Activated naive CD8-positive, alpha-beta T cell (primary cell): ENCODE data around the gene MADD.
A peak's percentile ranks its signal among the peaks of the same experiment; 100 is the strongest.
"Not testable (repeated sequence)": the region's sequence is repeated elsewhere in the genome, so short reads cannot be mapped to it uniquely, and the experiment has no call there.

Source experiments
- H3K27ac Mint-ChIP-seq: one replicate; pipeline ENCODE4 v1.8.0; 2021; ENCODE audit warnings: mixed read lengths
- H3K27me3 Mint-ChIP-seq: one replicate; pipeline ENCODE4 v1.8.0; 2021; ENCODE audit warnings: mixed read lengths
- H3K36me3 Mint-ChIP-seq: one replicate; pipeline ENCODE4 v1.8.0; 2021; ENCODE audit warnings: mixed read lengths
- H3K4me1 Mint-ChIP-seq: one replicate; pipeline ENCODE4 v1.8.0; 2021; ENCODE audit warnings: low read depth, mixed read lengths
- H3K4me3 Mint-ChIP-seq: one replicate; pipeline ENCODE4 v1.8.0; 2021; ENCODE audit warnings: mild to moderate bottlenecking, mixed read lengths
- H3K9me3 Mint-ChIP-seq: one replicate; pipeline ENCODE4 v1.8.0; 2021; ENCODE audit warnings: low read depth, mixed read lengths

Gene MADD

DNA sequence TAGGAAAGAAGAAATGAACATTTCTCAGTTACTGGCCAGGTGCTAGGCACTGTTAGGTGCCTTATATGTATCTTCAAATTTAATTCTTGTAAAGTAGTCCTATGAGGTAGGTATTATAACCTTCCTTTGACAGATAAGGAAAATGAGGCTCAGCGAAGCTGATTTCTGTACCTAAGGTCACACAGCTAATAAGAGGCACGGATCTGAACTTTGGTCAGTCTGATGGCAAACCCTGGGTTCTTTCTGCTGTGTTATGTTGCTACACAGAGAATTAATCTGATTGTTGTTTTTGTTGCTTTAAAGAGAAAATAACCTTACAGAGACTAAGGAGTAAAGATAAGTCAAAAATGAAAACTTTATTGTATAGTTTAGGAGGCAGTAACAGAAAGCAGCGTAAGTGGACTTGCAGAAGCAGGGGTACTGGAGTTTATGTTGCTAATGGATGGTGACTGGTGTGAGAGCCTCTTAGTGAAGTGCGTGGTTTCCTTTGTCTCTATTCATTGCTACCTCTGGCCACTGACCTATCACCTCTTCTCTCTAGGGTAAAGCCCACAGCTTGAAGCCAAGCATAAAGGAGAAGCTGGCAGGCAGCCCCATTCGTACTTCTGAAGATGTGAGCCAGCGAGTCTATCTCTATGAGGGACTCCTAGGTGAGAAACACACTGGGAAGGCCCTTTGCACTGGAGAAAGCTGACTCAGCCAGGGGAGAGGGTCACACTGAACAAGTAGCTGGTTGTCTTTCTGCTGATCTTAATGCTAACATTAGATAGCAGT, 38.3 kb downstream of the MADD start:
- H3K4me3 Mint-ChIP-seq = no peak overlapping the region
- peaks cover 9% of the 10 kb centered on the region for H3K36me3 Mint-ChIP-seq
- no peak overlapping the region for H3K27ac Mint-ChIP-seq
- no peaks in the 10 kb centered on the region for H3K27me3 Mint-ChIP-seq
- H3K9me3 Mint-ChIP-seq = no peaks in the 10 kb centered on the region
- H3K4me1 Mint-ChIP-seq = no peaks in the 10 kb centered on the region

DNA sequence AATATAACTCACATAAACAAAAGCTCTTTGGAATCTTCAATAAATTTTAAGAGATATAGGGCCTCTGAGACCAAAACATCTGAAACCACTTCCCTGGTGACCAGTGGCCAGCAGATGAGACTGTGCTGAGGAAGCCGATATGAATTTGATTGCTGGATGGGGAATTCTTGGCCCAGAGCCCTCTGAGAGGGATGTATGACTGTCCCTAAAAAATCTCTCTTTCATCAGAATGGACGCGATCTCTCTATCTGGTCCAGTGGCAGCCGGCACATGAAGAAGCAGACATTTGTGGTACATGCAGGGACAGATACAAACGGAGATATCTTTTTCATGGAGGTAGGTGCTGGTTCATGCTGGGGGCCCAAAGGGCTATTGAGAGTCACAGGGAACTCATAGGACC, 45.1 kb downstream of the MADD start:
- Mint-ChIP-seq H3K4me1 (no peaks in the 10 kb centered on the region), H3K9me3 (no peaks in the 10 kb centered on the region), H3K4me3 (no peak overlapping the region), H3K27ac (no peak overlapping the region), H3K27me3 (no peaks in the 10 kb centered on the region), H3K36me3 (no peaks in the 10 kb centered on the region)

DNA sequence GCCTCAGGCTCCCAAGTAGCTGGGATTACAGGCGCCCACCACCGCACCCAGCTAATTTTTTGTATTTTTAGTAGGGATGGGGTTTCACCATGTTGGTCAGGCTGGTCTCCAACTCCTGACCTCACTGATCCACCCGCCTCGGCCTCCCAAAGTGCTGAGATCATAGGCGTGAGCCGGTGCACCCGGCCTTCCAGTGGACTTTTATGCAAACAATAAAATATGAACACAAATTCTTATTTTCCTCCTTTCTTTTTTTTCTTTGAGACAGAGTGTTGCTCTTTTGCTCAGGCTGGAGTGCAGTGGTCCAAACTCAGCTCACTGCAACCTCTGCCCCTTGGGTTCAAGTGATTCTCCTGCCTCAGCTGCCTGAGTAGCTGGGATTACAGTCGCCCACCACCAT, 46.6 kb downstream of the MADD start:
- not testable (repeated sequence) for H3K9me3 Mint-ChIP-seq, H3K4me1 Mint-ChIP-seq, H3K36me3 Mint-ChIP-seq, H3K27me3 Mint-ChIP-seq, H3K4me3 Mint-ChIP-seq, H3K27ac Mint-ChIP-seq

DNA sequence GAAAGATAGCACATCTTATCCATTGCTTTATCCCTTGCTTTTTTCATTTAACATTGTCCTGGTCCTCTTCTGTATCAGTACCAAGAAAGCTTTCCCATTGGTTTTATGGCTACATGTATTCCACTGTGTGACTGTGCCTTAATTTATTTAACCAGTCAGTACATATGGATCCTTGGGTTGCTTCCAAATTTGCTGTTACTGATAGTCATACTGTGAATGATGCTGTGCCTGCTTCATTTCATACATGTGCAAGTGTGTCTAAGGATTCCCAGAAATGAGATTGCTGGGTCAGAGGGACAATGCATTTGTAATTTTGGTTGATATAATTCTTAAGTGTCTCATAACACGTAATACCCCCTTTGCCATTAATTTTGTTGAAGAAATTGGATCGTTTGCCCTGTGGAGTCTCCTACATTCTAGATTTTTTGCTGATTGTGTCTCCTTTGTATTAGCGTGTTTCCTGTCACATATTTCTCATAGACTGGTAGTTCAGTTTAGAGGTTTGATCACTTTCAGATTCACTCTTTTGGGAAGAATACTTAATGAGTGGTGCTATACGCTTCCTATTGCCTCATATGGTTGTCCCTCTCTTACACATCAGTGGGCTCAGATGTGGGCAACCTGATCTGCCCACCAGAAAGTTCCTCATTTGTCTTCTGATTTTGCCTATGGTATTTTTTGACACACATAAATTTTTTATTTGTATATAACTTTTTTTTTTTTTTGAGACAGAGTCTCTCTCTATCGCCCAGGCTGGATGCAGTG, 47.3 kb downstream of the MADD start:
- Mint-ChIP-seq H3K4me3 (no peak overlapping the region), H3K27me3 (no peaks in the 10 kb centered on the region), H3K9me3 (no peaks in the 10 kb centered on the region), H3K36me3 (peaks cover 5% of the 10 kb centered on the region), H3K4me1 (no peaks in the 10 kb centered on the region), H3K27ac (no peak overlapping the region)

DNA sequence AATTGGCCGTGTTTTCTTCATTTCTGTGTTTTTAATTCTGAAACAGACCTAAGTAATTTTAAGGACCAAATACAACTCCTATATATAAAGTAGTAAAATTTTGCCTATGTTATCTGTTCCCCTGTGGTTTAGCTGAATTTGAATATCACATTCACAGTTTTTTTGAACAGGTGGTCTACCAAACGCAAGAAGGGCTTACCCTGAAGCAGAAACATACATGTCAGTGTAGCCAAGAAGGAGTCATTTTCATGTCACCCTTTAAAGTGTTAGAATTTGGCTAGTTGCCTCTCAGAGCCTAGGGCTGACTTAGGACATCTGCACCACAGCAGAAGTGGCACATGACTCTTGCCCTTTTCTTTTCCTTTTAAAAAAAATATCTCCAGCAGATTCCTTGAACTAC, 48.2 kb downstream of the MADD start:
- H3K9me3 Mint-ChIP-seq = no peaks in the 10 kb centered on the region
- H3K27me3 Mint-ChIP-seq = no peaks in the 10 kb centered on the region
- H3K27ac Mint-ChIP-seq = no peak overlapping the region
- H3K36me3 Mint-ChIP-seq = peaks cover 5% of the 10 kb centered on the region
- H3K4me3 Mint-ChIP-seq = no peak overlapping the region
- no peaks in the 10 kb centered on the region for H3K4me1 Mint-ChIP-seq

DNA sequence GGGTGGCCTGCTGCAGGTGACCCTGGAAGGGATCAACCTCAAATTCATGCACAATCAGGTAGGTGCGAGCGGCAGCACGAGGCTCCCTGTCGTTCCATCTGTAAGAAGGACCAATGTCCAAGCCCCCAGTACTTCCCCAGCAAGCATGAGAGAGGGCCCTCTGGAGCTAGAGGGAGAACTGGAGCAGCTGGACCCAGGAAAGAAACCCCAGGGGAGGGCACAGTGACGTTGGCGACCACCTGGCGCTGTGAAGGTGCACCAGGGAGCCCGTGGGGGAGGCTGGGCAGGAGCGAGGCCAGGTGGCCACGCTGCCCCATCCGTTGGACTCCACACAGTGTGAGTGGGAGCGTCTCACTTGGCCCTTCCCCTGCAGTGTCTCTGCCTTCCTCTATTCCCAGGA, 54.6 kb downstream of the MADD start:
- no peaks in the 10 kb centered on the region for H3K9me3 Mint-ChIP-seq
- H3K36me3 Mint-ChIP-seq = peaks cover 7% of the 10 kb centered on the region
- no peaks in the 10 kb centered on the region for H3K4me1 Mint-ChIP-seq
- no peaks in the 10 kb centered on the region for H3K27me3 Mint-ChIP-seq
- no peak overlapping the region for H3K4me3 Mint-ChIP-seq
- peak overlapping the region; percentile 41 for H3K27ac Mint-ChIP-seq

DNA sequence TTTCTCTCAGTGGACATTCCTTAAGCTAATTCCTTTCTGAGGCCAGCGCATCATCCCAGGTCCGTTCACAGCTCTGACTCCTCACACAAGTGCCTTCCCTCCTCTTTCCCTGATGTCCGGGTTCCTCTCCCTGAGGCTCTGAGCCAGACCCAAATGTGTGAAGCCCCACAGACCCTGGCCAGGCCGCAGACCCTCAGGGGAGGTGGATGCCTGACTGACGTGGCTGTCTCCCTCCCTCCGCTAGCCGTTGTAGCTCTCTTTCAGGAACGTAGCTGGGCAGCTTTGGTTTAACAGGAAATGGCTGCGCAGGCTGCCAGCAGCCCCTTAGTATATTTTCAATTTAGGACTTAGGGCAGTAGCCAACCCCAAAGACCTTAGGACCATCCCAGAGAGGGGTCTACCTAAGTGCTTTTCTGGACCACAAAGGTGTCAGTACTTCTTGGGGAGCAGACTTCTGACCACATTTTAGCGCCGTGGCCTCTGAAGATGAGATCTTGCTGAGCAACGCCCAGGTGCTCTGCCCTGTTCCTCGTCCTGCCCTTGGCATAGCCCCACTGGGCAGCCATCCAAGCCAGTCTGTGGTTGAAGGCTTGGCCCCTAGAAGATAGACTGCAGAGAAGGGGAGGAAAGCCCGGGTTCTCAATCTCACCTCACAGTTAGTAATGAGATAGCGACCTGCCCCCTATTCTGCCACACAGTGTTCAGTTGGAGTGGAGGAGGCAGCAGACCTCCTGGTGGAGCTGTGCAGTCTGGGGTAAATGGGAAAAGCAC, 55.5 kb downstream of the MADD start:
- Mint-ChIP-seq H3K4me1 (no peaks in the 10 kb centered on the region), H3K27ac (peak overlapping the region; percentile 41), H3K4me3 (no peak overlapping the region), H3K36me3 (peaks cover 7% of the 10 kb centered on the region), H3K9me3 (no peaks in the 10 kb centered on the region), H3K27me3 (no peaks in the 10 kb centered on the region)

DNA sequence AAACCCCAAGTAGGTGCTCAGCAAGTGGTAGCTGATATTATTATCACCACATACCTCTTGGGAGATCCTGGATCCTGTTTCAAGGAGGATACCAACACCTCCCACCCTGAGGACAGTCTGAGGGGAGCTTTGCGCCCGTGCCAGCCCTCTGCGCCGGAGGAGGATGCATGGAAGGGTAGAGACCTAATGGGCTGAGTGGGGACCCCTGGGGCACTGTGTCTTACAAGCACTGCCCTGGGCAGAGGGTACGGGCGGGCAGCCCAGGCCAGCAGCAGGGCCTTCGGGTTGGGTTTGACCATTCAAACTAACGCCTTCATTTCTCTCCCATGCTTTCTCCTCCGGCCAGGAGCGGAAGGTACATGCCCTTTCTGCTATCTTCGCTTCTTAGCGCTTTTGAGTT, 56.3 kb downstream of the MADD start:
- Mint-ChIP-seq H3K27ac (no peak overlapping the region), H3K27me3 (no peaks in the 10 kb centered on the region), H3K4me1 (no peaks in the 10 kb centered on the region), H3K36me3 (peaks cover 7% of the 10 kb centered on the region), H3K9me3 (no peaks in the 10 kb centered on the region), H3K4me3 (no peak overlapping the region)

DNA sequence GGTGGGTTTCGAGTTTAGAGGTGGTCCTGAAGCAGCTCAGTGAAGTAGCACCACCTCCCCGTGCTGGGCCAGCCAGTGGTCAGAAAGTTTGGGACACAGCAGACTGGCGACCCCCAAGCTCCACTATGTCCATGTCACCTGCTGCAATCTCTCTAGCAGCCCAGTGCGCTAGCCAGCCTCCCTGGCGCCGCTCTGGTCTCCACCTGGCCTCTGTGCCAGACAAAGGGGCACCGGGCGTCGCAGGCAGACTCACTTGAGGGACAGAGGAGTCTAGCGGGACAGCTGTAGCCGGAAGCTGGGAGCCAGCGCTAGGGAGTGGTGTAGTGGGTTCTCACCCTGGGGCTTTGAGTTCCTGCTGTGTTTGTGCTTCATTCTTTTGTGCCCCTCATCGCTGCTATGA, 57.1 kb downstream of the MADD start:
- Mint-ChIP-seq H3K36me3 (peaks cover 3% of the 10 kb centered on the region), H3K4me1 (no peaks in the 10 kb centered on the region), H3K27me3 (no peaks in the 10 kb centered on the region), H3K4me3 (no peak overlapping the region), H3K9me3 (no peaks in the 10 kb centered on the region), H3K27ac (no peak overlapping the region)

DNA sequence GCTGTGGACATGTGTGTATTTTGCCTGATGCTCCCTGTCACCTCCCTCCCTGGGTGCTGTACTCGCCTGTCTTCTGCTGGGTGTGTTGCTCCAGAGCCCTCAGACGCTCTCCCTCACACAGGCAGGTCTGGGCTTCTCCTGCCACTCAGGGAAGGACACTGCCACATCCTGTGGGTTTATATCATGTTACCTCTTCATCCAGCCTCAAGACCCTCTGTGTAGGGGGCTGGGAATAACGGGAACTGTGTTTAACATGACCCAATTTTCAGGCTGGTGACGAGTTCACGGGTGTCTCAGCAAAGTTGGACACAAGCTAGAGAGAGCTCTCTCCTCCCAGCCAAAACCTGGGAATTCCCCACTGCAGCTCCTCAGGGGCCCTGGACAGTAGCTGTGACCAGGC, 58.0 kb downstream of the MADD start:
- Mint-ChIP-seq H3K4me3 (no peak overlapping the region), H3K4me1 (no peaks in the 10 kb centered on the region), H3K9me3 (no peaks in the 10 kb centered on the region), H3K27me3 (no peaks in the 10 kb centered on the region), H3K36me3 (peaks cover 2% of the 10 kb centered on the region), H3K27ac (no peak overlapping the region)

DNA sequence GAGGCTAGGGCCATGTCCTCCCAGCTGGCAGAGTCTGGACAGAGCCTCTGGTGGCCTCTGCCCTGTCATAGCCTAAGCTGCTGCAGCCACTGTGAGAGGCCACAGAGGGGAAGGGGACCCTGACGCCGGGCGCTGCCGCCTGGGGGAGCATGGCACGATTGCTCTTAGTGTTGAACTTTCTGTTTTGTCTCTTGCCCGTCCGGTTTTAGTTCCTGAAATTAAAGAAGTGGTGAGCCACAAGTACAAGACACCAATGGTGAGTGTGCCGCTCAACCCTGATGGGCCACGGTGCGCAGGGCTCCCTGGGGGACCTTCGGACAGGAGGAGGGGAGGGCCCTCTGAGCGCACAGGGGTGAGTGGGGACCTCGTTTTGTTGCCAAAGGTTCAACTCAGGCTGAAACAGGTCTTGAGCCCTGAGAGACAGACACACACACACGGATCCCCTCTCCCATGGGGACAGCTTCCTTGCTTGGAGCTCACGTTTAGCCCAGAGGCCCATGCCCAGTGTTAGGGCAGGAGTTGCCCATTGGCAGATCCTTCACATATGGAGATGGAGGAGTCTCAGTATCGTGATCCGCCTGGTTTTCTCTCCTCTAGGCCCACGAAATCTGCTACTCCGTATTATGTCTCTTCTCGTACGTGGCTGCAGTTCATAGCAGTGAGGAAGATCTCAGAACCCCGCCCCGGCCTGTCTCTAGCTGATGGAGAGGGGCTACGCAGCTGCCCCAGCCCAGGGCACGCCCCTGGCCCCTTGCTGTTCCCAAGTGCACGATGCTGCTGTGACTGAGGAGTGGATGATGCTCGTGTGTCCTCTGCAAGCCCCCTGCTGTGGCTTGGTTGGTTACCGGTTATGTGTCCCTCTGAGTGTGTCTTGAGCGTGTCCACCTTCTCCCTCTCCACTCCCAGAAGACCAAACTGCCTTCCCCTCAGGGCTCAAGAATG, 58.8 kb downstream of the MADD start:
- H3K27me3 Mint-ChIP-seq = no peaks in the 10 kb centered on the region
- H3K4me1 Mint-ChIP-seq = no peaks in the 10 kb centered on the region
- peaks cover 2% of the 10 kb centered on the region for H3K36me3 Mint-ChIP-seq
- H3K9me3 Mint-ChIP-seq = no peaks in the 10 kb centered on the region
- H3K4me3 Mint-ChIP-seq = no peak overlapping the region
- no peak overlapping the region for H3K27ac Mint-ChIP-seq

DNA sequence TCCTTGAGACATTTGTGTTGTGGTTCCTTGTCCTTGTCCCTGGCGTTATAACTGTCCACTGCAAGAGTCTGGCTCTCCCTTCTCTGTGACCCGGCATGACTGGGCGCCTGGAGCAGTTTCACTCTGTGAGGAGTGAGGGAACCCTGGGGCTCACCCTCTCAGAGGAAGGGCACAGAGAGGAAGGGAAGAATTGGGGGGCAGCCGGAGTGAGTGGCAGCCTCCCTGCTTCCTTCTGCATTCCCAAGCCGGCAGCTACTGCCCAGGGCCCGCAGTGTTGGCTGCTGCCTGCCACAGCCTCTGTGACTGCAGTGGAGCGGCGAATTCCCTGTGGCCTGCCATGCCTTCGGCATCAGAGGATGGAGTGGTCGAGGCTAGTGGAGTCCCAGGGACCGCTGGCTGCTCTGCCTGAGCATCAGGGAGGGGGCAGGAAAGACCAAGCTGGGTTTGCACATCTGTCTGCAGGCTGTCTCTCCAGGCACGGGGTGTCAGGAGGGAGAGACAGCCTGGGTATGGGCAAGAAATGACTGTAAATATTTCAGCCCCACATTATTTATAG, 59.6 kb downstream of the MADD start:
- no peaks in the 10 kb centered on the region for H3K9me3 Mint-ChIP-seq
- no peak overlapping the region for H3K27ac Mint-ChIP-seq
- H3K27me3 Mint-ChIP-seq = no peaks in the 10 kb centered on the region
- H3K36me3 Mint-ChIP-seq = peaks cover 2% of the 10 kb centered on the region
- no peaks in the 10 kb centered on the region for H3K4me1 Mint-ChIP-seq
- H3K4me3 Mint-ChIP-seq = no peak overlapping the region

DNA sequence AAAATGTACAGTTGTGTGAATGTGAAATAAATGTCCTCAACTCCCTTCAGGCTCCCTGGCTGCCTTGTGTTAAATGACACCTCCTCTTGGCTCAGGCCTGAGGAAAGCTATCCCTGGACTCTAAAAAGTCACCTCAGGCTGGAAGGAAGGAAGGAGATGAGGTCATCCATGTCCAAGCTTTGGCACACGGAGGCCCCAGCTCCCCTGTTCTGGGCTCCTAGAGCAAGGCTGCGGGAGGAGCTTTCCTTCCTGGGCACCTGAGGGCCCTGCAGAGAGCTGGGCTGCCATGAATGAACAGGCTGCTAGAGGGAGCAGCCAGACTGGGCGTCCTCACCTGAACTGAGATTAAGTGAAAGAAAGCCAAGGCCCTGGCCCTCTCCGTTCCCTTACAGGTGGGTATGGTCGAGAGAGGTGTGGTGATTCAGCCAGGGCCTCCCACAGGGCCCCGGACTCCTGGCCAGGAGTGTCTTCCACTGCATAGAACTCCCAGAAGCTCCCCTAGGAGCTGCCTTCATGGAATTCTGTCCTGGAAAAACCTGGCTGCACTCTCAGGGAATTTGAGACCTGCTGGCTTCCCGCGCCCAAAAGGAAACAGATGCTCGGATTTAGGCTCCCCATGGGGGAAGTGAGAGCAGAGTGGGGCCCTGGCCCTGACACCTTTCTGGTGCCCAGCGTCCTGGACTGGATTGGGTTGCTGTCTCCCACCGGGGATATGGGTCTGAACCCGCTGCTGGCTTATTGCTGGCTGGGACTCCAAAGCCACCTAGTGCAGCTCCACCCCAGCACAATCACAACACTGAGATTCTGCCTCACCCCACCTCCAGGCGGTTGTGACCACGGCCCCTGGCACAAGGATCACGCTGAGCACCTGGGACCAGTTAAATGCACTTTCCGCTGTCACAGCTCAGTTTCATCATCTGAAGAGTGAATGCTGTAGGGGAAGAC, 60.3 kb downstream of the MADD start:
- Mint-ChIP-seq H3K4me1 (no peaks in the 10 kb centered on the region), H3K27me3 (no peaks in the 10 kb centered on the region), H3K9me3 (no peaks in the 10 kb centered on the region), H3K36me3 (no peaks in the 10 kb centered on the region), H3K4me3 (no peak overlapping the region), H3K27ac (peak overlapping the region; percentile 22)
